Effector CD8-positive, alpha-beta T cell (primary cell): ENCODE measurements around the gene LRMDA.
"Not testable (repeated sequence)": the region's sequence is repeated elsewhere in the genome, so short reads cannot be mapped to it uniquely, and the experiment has no call there.

Source experiments
- DNase-seq: peaks from one replicate; lab custom pipeline; 2025; lab: John Stamatoyannopoulos, UW

The LRMDA gene

GRCh38 chr10:76492026-76492425, 1060.6 kb downstream of the LRMDA start:
- no peak for DNase-seq

- no peak for DNase-seq
These were observed 1061.5 kb downstream of the LRMDA start for GRCh38 chr10:76492678-76493472.

- DNase-seq = no peak
These were observed 1066.2 kb downstream of the LRMDA start for GRCh38 chr10:76497666-76498065.

- DNase-seq = no peak
These were observed 1073.4 kb downstream of the LRMDA start for GRCh38 chr10:76504823-76505222.

GRCh38 chr10:76509446-76509845, 1078.0 kb downstream of the LRMDA start:
- DNase-seq = no peak

- DNase-seq = no peak
These were observed 1082.9 kb downstream of the LRMDA start for GRCh38 chr10:76514321-76514720.

GRCh38 chr10:76514869-76515268, 1083.4 kb downstream of the LRMDA start:
- no peak for DNase-seq

GRCh38 chr10:76522547-76522946, 1091.1 kb downstream of the LRMDA start:
- DNase-seq = no peak

GRCh38 chr10:76523246-76523645, 1091.8 kb downstream of the LRMDA start:
- DNase-seq = no peak

GRCh38 chr10:76523791-76524351, 1092.4 kb downstream of the LRMDA start:
- DNase-seq = no peak

- not testable (repeated sequence) for DNase-seq
These were observed 1095.4 kb downstream of the LRMDA start for GRCh38 chr10:76526833-76527232.

- no peak for DNase-seq
These were observed 1108.9 kb downstream of the LRMDA start for GRCh38 chr10:76540331-76540730.

GRCh38 chr10:76540786-76541185, 1109.4 kb downstream of the LRMDA start:
- DNase-seq = no peak

- no peak for DNase-seq
These were observed 1110.4 kb downstream of the LRMDA start for GRCh38 chr10:76541852-76542251.

- no peak for DNase-seq
These were observed 1111.0 kb downstream of the LRMDA start for GRCh38 chr10:76542307-76542930.

GRCh38 chr10:76543655-76544054, 1112.2 kb downstream of the LRMDA start:
- no peak for DNase-seq

- DNase-seq = no peak
These were observed 1113.4 kb downstream of the LRMDA start for GRCh38 chr10:76544789-76545188.

GRCh38 chr10:76546411-76546810, 1115.0 kb downstream of the LRMDA start:
- DNase-seq = no peak

- DNase-seq = no peak
These were observed 1116.0 kb downstream of the LRMDA start for GRCh38 chr10:76547352-76547972.

GRCh38 chr10:76548716-76549115, 1117.3 kb downstream of the LRMDA start:
- no peak for DNase-seq

- no peak for DNase-seq
These were observed 1117.7 kb downstream of the LRMDA start for GRCh38 chr10:76549171-76549570.

GRCh38 chr10:76550806-76551205, 1119.4 kb downstream of the LRMDA start:
- DNase-seq = no peak
